Upper lobe of right lung (tissue), 1 donor: Measurements from ENCODE around the gene PCDHA10. TPM values are rescaled to one million over a fixed set of nuclear protein-coding genes. Genes with fewer than 3 reads are reported as not detected.
"Not testable (repeated sequence)": the region's sequence is repeated elsewhere in the genome, so short reads cannot be mapped to it uniquely, and the experiment has no call there.

ENCODE experiments used
- ATAC-seq: fragments of 200-7000 bp; cut with Tn5 transposase; one replicate; pipeline ENCODE4 v1.9.1; 2020; ENCODE audit warnings: mild to moderate bottlenecking, moderate library complexity
- DNase-seq: peaks from one replicate; pipeline ENCODE4 v3.0.0-alpha.2; 2020
- H3K27ac ChIP-seq: fragments of 200-600 bp; one replicate; pipeline ENCODE4 v1.8.0; 2022
- H3K27me3 ChIP-seq: fragments of 200-600 bp; one replicate; pipeline ENCODE4 v1.8.0; 2022; ENCODE audit warnings: mild to moderate bottlenecking
- H3K36me3 ChIP-seq: fragments of 200-600 bp; one replicate; pipeline ENCODE4 v1.8.0; 2022
- H3K4me1 ChIP-seq: fragments of 200-600 bp; one replicate; pipeline ENCODE4 v1.8.0; 2022
- H3K4me3 ChIP-seq: fragments of 200-600 bp; one replicate; pipeline ENCODE4 v1.8.0; 2022; ENCODE audit warnings: mild to moderate bottlenecking
- H3K9me3 ChIP-seq: fragments of 200-600 bp; one replicate; pipeline ENCODE4 v1.8.0; 2022
- CTCF ChIP-seq: fragments of 200-600 bp; IDR thresholded peaks from one replicate; pipeline ENCODE4 v1.8.0; 2022; ENCODE audit warnings: antibody characterized with exemption
- intact Hi-C: fragments of 100-400 bp; cut with DNase I; formaldehyde crosslinking; loops from one replicate; pipeline ENCODE4 v1.11.0; 2022
- total RNA-seq: library from RNA; stranded (reverse); fragmentation: NEBNext Ultra II Directional; extraction: Animal tissue kit (Norgen Biotek cat#: 25700); gene quantifications from one replicate; pipeline ENCODE4 v1.2.1, GENCODE V29; 2021
- donor health status: DM: no; HTN: yes; CAD: no; lungs with severe emphysema.

PCDHA10 gene
- total RNA-seq, 1 donor from 2014 or later, result 1.7 TPM

GRCh38 chr5:140822281-140822629, 33.4 kb upstream of the PCDHA10 start:
- no peak for ATAC-seq
- no peak for TF ChIP-seq CTCF
- DNase-seq, result no peak
- peaks cover 4% of the 10 kb centered on the region for H3K27me3 ChIP-seq
- no peaks in the 10 kb centered on the region for H3K4me1 ChIP-seq
- no peaks in the 10 kb centered on the region for H3K36me3 ChIP-seq
- intact Hi-C loops, result no loop called here
- no peaks in the 10 kb centered on the region for H3K9me3 ChIP-seq
- H3K27ac ChIP-seq, result no peak overlapping the region
- no peak overlapping the region for H3K4me3 ChIP-seq

- H3K9me3 ChIP-seq, intact Hi-C loops, ATAC-seq: not testable (repeated sequence)
Observed at GRCh38 chr5:140822969-140823368, 32.7 kb upstream of the PCDHA10 start.

GRCh38 chr5:140823475-140823874, 32.2 kb upstream of the PCDHA10 start:
- Histone ChIP-seq H3K9me3 (peaks cover 5% of the 10 kb centered on the region), H3K27ac (no peak overlapping the region), H3K36me3 (no peaks in the 10 kb centered on the region), H3K4me1 (no peaks in the 10 kb centered on the region), H3K27me3 (peaks cover 13% of the 10 kb centered on the region), H3K4me3 (no peak overlapping the region)
- no peak for ATAC-seq
- no peak for DNase-seq
- no peak for TF ChIP-seq CTCF
- intact Hi-C loops, result no loop called here

More at GRCh38 chr5:140822969-140823368, 32.7 kb upstream of the PCDHA10 start:
- not testable (repeated sequence) for H3K4me3 ChIP-seq, H3K36me3 ChIP-seq, H3K4me1 ChIP-seq, H3K27ac ChIP-seq, DNase-seq
- H3K27me3 ChIP-seq, result peaks cover 11% of the 10 kb centered on the region

- intact Hi-C loops, result no loop called here
- Histone ChIP-seq H3K36me3 (no peaks in the 10 kb centered on the region), H3K4me3 (peak within 1 kb of the TSS; percentile 6), H3K9me3 (peaks cover 5% of the 10 kb centered on the region), H3K4me1 (no peaks in the 10 kb centered on the region), H3K27me3 (peaks cover 14% of the 10 kb centered on the region), H3K27ac (no peak within 1 kb of the TSS)
- ATAC-seq (no peak), DNase-seq (no peak)
- no peak for TF ChIP-seq CTCF
Observed at GRCh38 chr5:140827704-140828361, 27.9 kb upstream of the PCDHA10 start, which contains the start of gene PCDHA6. PCDHA6 (plus strand) TSS chr5:140827960; CDS start chr5:140828092, 132 bp downstream.

GRCh38 chr5:140828362-140828737, 27.3 kb upstream of the PCDHA10 start:
- H3K4me3 ChIP-seq, result peak overlapping the region; percentile 6
- DNase-seq (no peak), ATAC-seq (no peak)
- H3K4me1 ChIP-seq, result no peaks in the 10 kb centered on the region
- H3K27me3 ChIP-seq, result peaks cover 17% of the 10 kb centered on the region
- intact Hi-C loops, result no loop called here
- no peak overlapping the region for H3K27ac ChIP-seq
- H3K9me3 ChIP-seq, result peaks cover 5% of the 10 kb centered on the region
- H3K36me3 ChIP-seq, result no peaks in the 10 kb centered on the region
- TF ChIP-seq CTCF, result no peak

GRCh38 chr5:140829511-140830501, 25.9 kb upstream of the PCDHA10 start:
- H3K4me1 ChIP-seq, H3K27ac ChIP-seq, H3K4me3 ChIP-seq, ATAC-seq, H3K9me3 ChIP-seq, H3K36me3 ChIP-seq, intact Hi-C loops, DNase-seq: not testable (repeated sequence)
- H3K27me3 ChIP-seq, result peaks cover 17% of the 10 kb centered on the region
